ENCODE results near the gene SLC13A5. TPM values are rescaled to one million over a fixed set of nuclear protein-coding genes. Genes with fewer than 3 reads are reported as not detected.
A peak's percentile ranks its signal among the peaks of the same experiment; 100 is the strongest.

Gene SLC13A5
- polyA plus RNA-seq, 1 donor from 2014 or later, result 0.30 TPM

GRCh38 chr17:6684460-6684783 is 28.7 kb downstream of the SLC13A5 start:
- peaks cover 6% of the 10 kb centered on the region for H3K27me3 Mint-ChIP-seq
- H3K4me1 Mint-ChIP-seq, result peaks cover 0 to 1% (median 0%) of the 10 kb centered on the region in 3 donors
- H3K36me3 Mint-ChIP-seq, result peaks cover 6% of the 10 kb centered on the region
- no peaks in the 10 kb centered on the region for H3K9me3 Mint-ChIP-seq
- H3K4me3 Mint-ChIP-seq, result no peak overlapping the region
- H3K27ac Mint-ChIP-seq, result no peak overlapping the region

GRCh38 chr17:6683730-6684459 is 29.3 kb downstream of the SLC13A5 start:
- no peak overlapping the region for H3K27ac Mint-ChIP-seq
- H3K9me3 Mint-ChIP-seq, result no peaks in the 10 kb centered on the region
- peaks cover 6% of the 10 kb centered on the region for H3K36me3 Mint-ChIP-seq
- no peak overlapping the region for H3K4me3 Mint-ChIP-seq
- peaks cover 0 to 1% (median 0%) of the 10 kb centered on the region in 3 donors for H3K4me1 Mint-ChIP-seq
- H3K27me3 Mint-ChIP-seq, result peaks cover 6% of the 10 kb centered on the region

GRCh38 chr17:6683081-6683684 is 30.0 kb downstream of the SLC13A5 start:
- Mint-ChIP-seq H3K27ac (no peak overlapping the region), H3K27me3 (peaks cover 10% of the 10 kb centered on the region), H3K36me3 (peaks cover 6% of the 10 kb centered on the region), H3K4me1 (peaks cover 0 to 1% (median 0%) of the 10 kb centered on the region in 3 donors), H3K9me3 (no peaks in the 10 kb centered on the region), H3K4me3 (no peak overlapping the region)

GRCh38 chr17:6682339-6682738 is 30.8 kb downstream of the SLC13A5 start:
- H3K27ac Mint-ChIP-seq, result no peak overlapping the region
- peaks cover 10% of the 10 kb centered on the region for H3K27me3 Mint-ChIP-seq
- peaks cover 6% of the 10 kb centered on the region for H3K36me3 Mint-ChIP-seq
- no peak overlapping the region for H3K4me3 Mint-ChIP-seq
- peaks cover 0 to 2% (median 0%) of the 10 kb centered on the region in 3 donors for H3K4me1 Mint-ChIP-seq
- no peaks in the 10 kb centered on the region for H3K9me3 Mint-ChIP-seq

GRCh38 chr17:6681671-6682070 is 31.5 kb downstream of the SLC13A5 start:
- Mint-ChIP-seq H3K36me3 (peaks cover 5% of the 10 kb centered on the region), H3K9me3 (no peaks in the 10 kb centered on the region), H3K27ac (no peak overlapping the region), H3K4me1 (peaks cover 0 to 1% (median 0%) of the 10 kb centered on the region in 3 donors), H3K4me3 (no peak overlapping the region), H3K27me3 (peaks cover 8% of the 10 kb centered on the region)

- no peak overlapping the region for H3K4me3 Mint-ChIP-seq
- H3K36me3 Mint-ChIP-seq, result peaks cover 5% of the 10 kb centered on the region
- H3K4me1 Mint-ChIP-seq, result peaks cover 0 to 1% (median 0%) of the 10 kb centered on the region in 3 donors
- no peaks in the 10 kb centered on the region for H3K9me3 Mint-ChIP-seq
- no peak overlapping the region for H3K27ac Mint-ChIP-seq
- H3K27me3 Mint-ChIP-seq, result peaks cover 8% of the 10 kb centered on the region
Observed at GRCh38 chr17:6681176-6681575, 32.0 kb downstream of the SLC13A5 start.

GRCh38 chr17:6679241-6679640 is 33.9 kb downstream of the SLC13A5 start:
- H3K27ac Mint-ChIP-seq, result no peak overlapping the region
- H3K36me3 Mint-ChIP-seq, result peaks cover 2% of the 10 kb centered on the region
- peaks cover 0 to 1% (median 1%) of the 10 kb centered on the region in 3 donors for H3K4me1 Mint-ChIP-seq
- H3K9me3 Mint-ChIP-seq, result no peaks in the 10 kb centered on the region
- H3K27me3 Mint-ChIP-seq, result peaks cover 6% of the 10 kb centered on the region
- H3K4me3 Mint-ChIP-seq, result no peak overlapping the region

GRCh38 chr17:6677946-6678345 is 35.2 kb downstream of the SLC13A5 start:
- Mint-ChIP-seq H3K27me3 (peaks cover 5% of the 10 kb centered on the region), H3K9me3 (no peaks in the 10 kb centered on the region), H3K36me3 (no peaks in the 10 kb centered on the region), H3K27ac (no peak overlapping the region), H3K4me1 (peaks cover 0 to 1% (median 1%) of the 10 kb centered on the region in 3 donors), H3K4me3 (peak overlapping the region in 1 of 4 donors; percentile 12)

- Mint-ChIP-seq H3K36me3 (no peaks in the 10 kb centered on the region), H3K27ac (no peak overlapping the region), H3K4me1 (peaks cover 0 to 1% (median 1%) of the 10 kb centered on the region in 3 donors), H3K9me3 (no peaks in the 10 kb centered on the region), H3K4me3 (no peak overlapping the region), H3K27me3 (peaks cover 5% of the 10 kb centered on the region)
Observed at GRCh38 chr17:6677158-6677831, 35.9 kb downstream of the SLC13A5 start.

- Mint-ChIP-seq H3K27ac (no peak overlapping the region), H3K9me3 (no peaks in the 10 kb centered on the region), H3K36me3 (no peaks in the 10 kb centered on the region), H3K4me3 (no peak overlapping the region), H3K4me1 (peaks cover 0 to 1% (median 1%) of the 10 kb centered on the region in 3 donors), H3K27me3 (peaks cover 5% of the 10 kb centered on the region)
Observed at GRCh38 chr17:6676802-6677157, 36.4 kb downstream of the SLC13A5 start.

- H3K36me3 Mint-ChIP-seq, result peaks cover 2% of the 10 kb centered on the region
- H3K27ac Mint-ChIP-seq, result no peak overlapping the region
- no peaks in the 10 kb centered on the region for H3K9me3 Mint-ChIP-seq
- no peak overlapping the region for H3K4me3 Mint-ChIP-seq
- peaks cover 5% of the 10 kb centered on the region for H3K27me3 Mint-ChIP-seq
- H3K4me1 Mint-ChIP-seq, result peaks cover 0 to 1% (median 1%) of the 10 kb centered on the region in 3 donors
Observed at GRCh38 chr17:6675201-6675825, 37.9 kb downstream of the SLC13A5 start.

GRCh38 chr17:6674586-6674985 is 38.6 kb downstream of the SLC13A5 start:
- Mint-ChIP-seq H3K27me3 (peaks cover 5% of the 10 kb centered on the region), H3K36me3 (peaks cover 2% of the 10 kb centered on the region), H3K9me3 (no peaks in the 10 kb centered on the region), H3K27ac (no peak overlapping the region), H3K4me1 (peaks cover 0 to 1% (median 1%) of the 10 kb centered on the region in 3 donors), H3K4me3 (no peak overlapping the region)

GRCh38 chr17:6671431-6671830 is 41.7 kb downstream of the SLC13A5 start:
- H3K27ac Mint-ChIP-seq, result no peak overlapping the region
- no peaks in the 10 kb centered on the region for H3K9me3 Mint-ChIP-seq
- H3K27me3 Mint-ChIP-seq, result no peaks in the 10 kb centered on the region
- peaks cover 0 to 4% (median 4%) of the 10 kb centered on the region in 3 donors for H3K4me1 Mint-ChIP-seq
- peaks cover 7% of the 10 kb centered on the region for H3K36me3 Mint-ChIP-seq
- no peak overlapping the region for H3K4me3 Mint-ChIP-seq

- H3K4me3 Mint-ChIP-seq, result no peak overlapping the region
- peaks cover 7% of the 10 kb centered on the region for H3K36me3 Mint-ChIP-seq
- H3K27ac Mint-ChIP-seq, result no peak overlapping the region
- peaks cover 2 to 5% (median 5%) of the 10 kb centered on the region in 3 donors for H3K4me1 Mint-ChIP-seq
- H3K27me3 Mint-ChIP-seq, result no peaks in the 10 kb centered on the region
- H3K9me3 Mint-ChIP-seq, result no peaks in the 10 kb centered on the region
Observed at GRCh38 chr17:6670999-6671398, 42.2 kb downstream of the SLC13A5 start.

- Mint-ChIP-seq H3K27me3 (no peaks in the 10 kb centered on the region), H3K4me3 (no peak overlapping the region), H3K27ac (peak overlapping the region in 1 of 3 donors; percentile 39), H3K4me1 (peaks cover 5 to 7% (median 5%) of the 10 kb centered on the region in 3 donors), H3K36me3 (peaks cover 7% of the 10 kb centered on the region), H3K9me3 (no peaks in the 10 kb centered on the region)
Observed at GRCh38 chr17:6670571-6670970, 42.6 kb downstream of the SLC13A5 start.
